Gastrocnemius medialis (tissue), 4 donors: ENCODE data around the gene DMXL1.

Experiments
- CTCF ChIP-seq, 5 experiments: fragments of 450-650 bp in 3 of 5; fragments of 200-600 bp in 2 of 5; sonication (generic) in 2 of 5; IDR thresholded peaks in 4 of 5; conservative IDR thresholded peaks in 1 of 5; 1 replicate in 4 of 5; 2 replicates in 1 of 5; pipeline ENCODE4 v1.5.1; 2016 to 2019; ENCODE audit warnings: antibody characterized with exemption in 5 of 5, mild to moderate bottlenecking in 3 of 5, moderate library complexity in 3 of 5
- POLR2A ChIP-seq, 2 donors: fragments of 450-650 bp; IDR thresholded peaks; one replicate each; pipeline ENCODE4 v1.6.1; 2017; ENCODE audit warnings: antibody characterized with exemption in 2 of 2, mild to moderate bottlenecking in 2 of 2, moderate library complexity in 2 of 2

GRCh38 chr5:119022017-119022745, 48.7 kb upstream of the DMXL1 start:
- TF ChIP-seq POLR2A (IDR thresholded peaks at IDR 0.05) (no peak), CTCF (IDR thresholded peaks at IDR 0.05 in 4 of 5, conservative IDR thresholded peaks at IDR 0.05 in 1 of 5) (no peak)
